PFSK-1 (cell line): Measurements from ENCODE around the gene PRKCE.

ENCODE experiments used
- FOXP2 ChIP-seq: optimal IDR thresholded peaks from 2 replicates; pipeline ENCODE3; 2011; ENCODE audit warnings: borderline replicate concordance, control low read depth, inconsistent platforms; ENCODE audit not compliant: insufficient read depth; ENCODE audit errors: extremely low read length, extremely low read depth
- POLR2AphosphoS5 ChIP-seq: IDR thresholded peaks from 2 replicates; pipeline ENCODE4 v1.6.1; 2012; ENCODE audit warnings: low read depth, mild to moderate bottlenecking, control low read depth, low read length, moderate library complexity
- REST ChIP-seq, 2 experiments: IDR thresholded peaks; 2 replicates each; pipeline versions ENCODE4 v1.6.1 to v1.8.0; 2011 to 2012; ENCODE audit warnings: low read depth in 2 of 2, low read length in 2 of 2, control low read depth in 1 of 2, inconsistent platforms in 1 of 2, mild to moderate bottlenecking in 1 of 2, moderate library complexity in 1 of 2; ENCODE audit not compliant: insufficient read depth in 1 of 2
- SIN3A ChIP-seq: IDR thresholded peaks from 2 replicates; pipeline ENCODE4 v1.6.1; 2012; ENCODE audit warnings: mild to moderate bottlenecking, low read length, moderate library complexity, borderline replicate concordance; ENCODE audit not compliant: insufficient read depth
- TAF1 ChIP-seq: IDR thresholded peaks from 2 replicates; pipeline ENCODE4 v1.6.1; 2012; ENCODE audit warnings: low read length, control low read depth, borderline replicate concordance; ENCODE audit not compliant: insufficient read depth

The PRKCE gene

GRCh38 chr2:45614330-45614729 lies 37.1 kb upstream of the PRKCE start:
- TF ChIP-seq TAF1, result no peak
- TF ChIP-seq SIN3A, result no peak
- TF ChIP-seq REST (IDR thresholded peaks at IDR 0.05; ENCODE audit: insufficient read depth in 1 of 2, low read depth in 2 of 2, low read length in 2 of 2), result no peak
- TF ChIP-seq POLR2AphosphoS5, result no peak
- no peak for TF ChIP-seq FOXP2

- no peak for TF ChIP-seq FOXP2
- no peak for TF ChIP-seq POLR2AphosphoS5
- TF ChIP-seq SIN3A, result no peak
- no peak for TF ChIP-seq TAF1
- TF ChIP-seq REST (IDR thresholded peaks at IDR 0.05; ENCODE audit: insufficient read depth in 1 of 2, low read depth in 2 of 2, low read length in 2 of 2), result no peak
Observed at GRCh38 chr2:45614871-45615415, 36.5 kb upstream of the PRKCE start.

GRCh38 chr2:45616658-45617411 lies 34.6 kb upstream of the PRKCE start:
- TF ChIP-seq POLR2AphosphoS5, result no peak
- no peak for TF ChIP-seq FOXP2
- no peak for TF ChIP-seq SIN3A
- no peak for TF ChIP-seq REST (IDR thresholded peaks at IDR 0.05; ENCODE audit: insufficient read depth in 1 of 2, low read depth in 2 of 2, low read length in 2 of 2)
- no peak for TF ChIP-seq TAF1

- TF ChIP-seq POLR2AphosphoS5 (no peak), REST (IDR thresholded peaks at IDR 0.05; ENCODE audit: insufficient read depth in 1 of 2, low read depth in 2 of 2, low read length in 2 of 2) (no peak), FOXP2 (no peak), TAF1 (no peak), SIN3A (no peak)
Observed at GRCh38 chr2:45617496-45617895, 34.0 kb upstream of the PRKCE start.
